ENCODE results near the gene ABHD16A.

GRCh38 chr6:31663961-31664789 lies 38.9 kb downstream of the ABHD16A start:
- TF ChIP-seq POLR2A (IDR thresholded peaks at IDR 0.05) (no peak), CTCF (IDR thresholded peaks at IDR 0.05) (no peak)

Data from upper lobe of left lung (tissue), 4 donors.